GM19240 (cell line): Measurements from ENCODE around the gene NDUFB2.
"Not testable (repeated sequence)": the region's sequence is repeated elsewhere in the genome, so short reads cannot be mapped to it uniquely, and the experiment has no call there.

Experiments used
- DNase-seq: peaks from one replicate; pipeline ENCODE4 v3.0.0; 2011; ENCODE audit warnings: low spot score; ENCODE audit not compliant: insufficient read length

NDUFB2 gene

DNA sequence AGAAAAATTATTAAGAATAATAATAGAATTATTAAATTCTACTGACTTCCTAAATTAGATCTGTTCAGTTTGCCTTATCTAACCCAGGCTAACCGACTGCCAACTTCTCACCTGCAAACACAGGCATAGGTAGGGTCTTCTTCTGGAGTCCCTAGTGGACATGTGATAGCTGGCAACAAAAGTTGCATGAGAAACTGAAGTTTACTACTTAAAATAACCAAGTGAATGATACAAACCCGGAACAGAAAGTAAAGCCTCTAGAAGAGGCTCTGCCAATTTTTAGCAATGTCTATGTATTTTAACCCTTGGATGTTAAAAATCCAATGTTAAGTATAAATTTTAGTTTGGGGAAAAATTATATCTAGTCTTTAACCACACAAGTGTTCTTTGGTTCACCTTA lies 37.6 kb downstream of the NDUFB2 start:
- DNase-seq = no peak

DNA sequence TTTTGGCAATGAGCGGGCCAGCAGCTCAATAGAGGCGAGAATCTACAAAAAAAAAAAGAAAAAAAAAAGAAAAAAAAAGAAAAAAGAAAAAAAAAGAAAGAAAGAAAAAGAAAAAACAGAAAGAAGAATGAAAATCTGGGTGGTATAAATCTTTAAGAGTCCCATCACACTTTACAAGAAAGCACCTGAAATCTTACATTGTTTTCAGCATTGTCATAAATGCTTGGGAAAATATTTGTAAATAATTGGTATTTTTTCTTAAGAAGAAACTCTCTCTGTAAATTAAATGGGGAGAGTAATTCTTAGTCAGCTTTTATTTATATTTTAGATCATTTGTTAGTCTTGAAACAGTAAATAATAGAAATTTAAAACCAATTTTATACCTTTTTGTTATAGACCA lies 38.2 kb downstream of the NDUFB2 start:
- DNase-seq = no peak

GRCh38 chr7:140738280-140738679 lies 41.8 kb downstream of the NDUFB2 start:
- DNase-seq = no peak

- not testable (repeated sequence) for DNase-seq
These were observed 46.7 kb downstream of the NDUFB2 start for GRCh38 chr7:140743255-140743654.

DNA sequence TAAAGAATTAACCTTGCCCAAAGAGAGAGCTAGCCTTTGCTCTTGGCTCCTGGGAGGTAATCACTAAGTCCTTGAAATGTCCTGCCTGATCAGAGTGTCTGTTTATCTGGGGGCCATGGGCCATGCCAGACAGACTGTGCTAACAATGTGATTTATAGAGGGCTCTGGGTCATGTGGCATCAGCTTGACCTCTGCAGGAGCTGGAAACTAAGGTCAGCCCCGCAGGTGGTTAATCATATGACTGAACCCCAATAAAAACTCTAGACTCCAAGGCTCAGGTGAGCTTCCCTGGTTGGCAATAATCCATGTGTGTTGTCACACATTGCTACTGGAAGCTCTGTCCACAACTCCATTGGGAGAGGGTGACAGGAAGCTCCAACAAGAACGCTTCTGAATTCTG lies 47.5 kb downstream of the NDUFB2 start:
- no peak for DNase-seq

DNA sequence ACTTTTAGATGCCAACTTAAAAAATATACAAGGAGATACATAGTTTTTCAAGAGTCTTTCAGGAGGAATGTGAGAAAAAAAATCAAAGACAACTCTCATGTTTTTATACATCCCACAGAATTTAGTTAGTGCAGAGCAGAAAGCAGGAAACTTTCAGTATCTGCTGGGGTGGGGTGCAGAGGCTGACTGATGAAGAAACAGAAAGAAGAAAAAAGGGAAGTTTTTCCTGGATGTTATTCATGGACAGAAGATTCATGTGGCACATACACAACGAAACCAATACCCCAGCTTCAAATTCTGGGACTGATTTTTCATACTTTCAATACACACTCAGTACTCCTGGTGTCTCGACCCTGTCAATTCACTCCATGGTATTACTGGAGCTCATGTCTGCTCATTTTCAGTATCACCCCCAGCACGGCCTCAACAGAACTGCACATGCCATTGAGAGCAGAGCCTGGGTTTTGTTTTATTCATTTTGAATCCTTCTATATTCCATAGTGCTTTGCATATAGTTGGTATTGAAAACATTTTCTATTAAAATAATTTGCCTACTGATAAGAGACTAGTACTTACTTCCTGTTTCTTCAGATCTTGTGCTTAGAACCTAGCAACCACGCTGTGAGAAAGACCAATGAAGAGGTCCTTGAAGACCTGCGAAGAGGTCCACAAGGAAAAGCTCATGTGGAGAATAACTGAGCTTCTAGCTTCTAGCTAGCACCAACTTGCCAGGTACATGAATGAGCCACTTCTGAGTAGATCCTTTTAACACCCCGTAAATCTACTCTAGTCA lies 49.0 kb downstream of the NDUFB2 start:
- no peak for DNase-seq

DNA sequence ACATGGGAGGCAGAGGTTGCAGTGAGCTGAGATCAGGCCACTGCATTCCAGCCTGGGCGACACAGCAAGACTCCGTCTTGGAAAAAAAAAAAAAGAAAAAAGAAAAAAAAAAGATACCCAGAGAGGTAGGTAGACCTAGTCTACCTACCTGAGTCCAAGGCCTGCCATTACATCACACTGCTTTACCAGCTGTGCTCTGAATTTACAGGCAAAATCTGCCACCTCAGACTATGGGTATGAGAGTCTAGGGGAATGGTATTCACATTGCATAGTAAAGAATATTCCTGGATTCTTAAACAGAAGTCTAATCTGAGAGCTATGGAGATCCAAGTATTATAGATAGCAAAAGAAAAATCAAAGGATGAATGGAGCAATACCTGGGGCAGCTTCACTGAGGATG lies 50.2 kb downstream of the NDUFB2 start:
- no peak for DNase-seq

DNA sequence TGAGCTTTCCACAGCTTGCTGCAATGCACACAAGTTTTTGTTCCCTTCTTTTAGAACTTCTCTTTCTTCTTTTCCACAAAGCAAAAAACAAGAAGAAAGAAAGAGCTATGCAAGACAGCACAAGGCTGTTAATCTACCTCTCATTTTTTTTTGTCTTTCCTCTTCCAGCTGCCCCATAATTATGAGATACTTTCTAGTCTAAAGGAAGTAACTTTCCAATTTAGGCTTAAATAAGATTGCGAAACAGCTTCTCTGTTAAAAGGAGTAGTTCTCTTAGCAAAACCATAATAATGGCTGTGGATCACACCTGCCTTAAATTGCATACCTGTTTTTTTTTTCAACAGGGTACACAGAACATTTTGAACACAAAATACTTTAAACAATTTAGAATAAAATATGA lies 56.0 kb downstream of the NDUFB2 start:
- DNase-seq = no peak

DNA sequence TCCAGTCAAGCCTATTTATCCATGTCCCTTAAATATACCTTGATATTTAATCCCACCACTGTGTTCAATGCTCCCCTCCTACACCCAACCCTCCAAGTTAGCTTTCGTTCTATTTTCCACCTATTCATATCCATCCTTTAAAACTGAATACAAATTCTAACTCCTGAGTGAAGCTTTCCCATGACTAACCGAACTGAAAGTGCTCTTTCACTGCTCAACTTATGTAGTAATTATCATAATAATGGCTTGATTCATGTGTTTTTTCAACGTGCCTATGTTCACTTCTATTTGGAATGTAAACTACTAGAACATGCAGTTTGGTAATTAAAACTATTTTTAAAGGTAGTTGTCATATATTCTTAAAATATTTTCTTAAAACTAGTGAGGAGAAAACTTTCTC lies 58.0 kb downstream of the NDUFB2 start:
- no peak for DNase-seq
